Pons (tissue), 1 donor: ENCODE data around the gene STAP2.
A peak's percentile ranks its signal among the peaks of the same experiment; 100 is the strongest.

Experiments used
- DNase-seq: peaks from one replicate; pipeline ENCODE4 v3.0.0-alpha.2; 2016; ENCODE audit warnings: low spot score

STAP2 gene

GRCh38 chr19:4370418-4371041, 31.9 kb upstream of the STAP2 start:
- no peak for DNase-seq

- DNase-seq: peak; percentile 67
These were observed 31.2 kb upstream of the STAP2 start for GRCh38 chr19:4369888-4370260.

- DNase-seq: peak; percentile 55
These were observed 30.7 kb upstream of the STAP2 start for GRCh38 chr19:4369109-4369887.

GRCh38 chr19:4368128-4368820, 29.6 kb upstream of the STAP2 start:
- no peak for DNase-seq

- DNase-seq: no peak
These were observed 29.1 kb upstream of the STAP2 start for GRCh38 chr19:4367781-4368127.

- DNase-seq: no peak
These were observed 28.7 kb upstream of the STAP2 start for GRCh38 chr19:4367336-4367723.

GRCh38 chr19:4366666-4367335, 28.2 kb upstream of the STAP2 start:
- no peak for DNase-seq

- no peak for DNase-seq
These were observed 27.4 kb upstream of the STAP2 start for GRCh38 chr19:4365791-4366665.

GRCh38 chr19:4365341-4365740, 26.7 kb upstream of the STAP2 start:
- DNase-seq: no peak

- no peak for DNase-seq
These were observed 25.1 kb upstream of the STAP2 start for GRCh38 chr19:4363571-4364304.

GRCh38 chr19:4362831-4363545, 24.4 kb upstream of the STAP2 start:
- DNase-seq: no peak

- DNase-seq: no peak
These were observed 23.6 kb upstream of the STAP2 start for GRCh38 chr19:4362101-4362828.

- no peak for DNase-seq
These were observed 22.8 kb upstream of the STAP2 start for GRCh38 chr19:4361152-4362046.

GRCh38 chr19:4360641-4361151, 22.1 kb upstream of the STAP2 start:
- no peak for DNase-seq

GRCh38 chr19:4360081-4360569, 21.5 kb upstream of the STAP2 start:
- DNase-seq: no peak

GRCh38 chr19:4359627-4360000, 21.0 kb upstream of the STAP2 start:
- DNase-seq: no peak

- DNase-seq: no peak
These were observed 20.3 kb upstream of the STAP2 start for GRCh38 chr19:4358709-4359626.
